ENCODE measurements around the gene ERAS. TPM values are rescaled to one million over a fixed set of nuclear protein-coding genes. Genes with fewer than 3 reads are reported as not detected.

Gene ERAS
- total RNA-seq, 1 donor from 2014 or later, result 0.36 TPM

Other genes with a start within 250 kb of the ERAS start
- gene WDR13, start 229.0 kb upstream of the ERAS start, total RNA-seq, result 124 TPM
- gene WAS, start 142.7 kb upstream of the ERAS start, total RNA-seq, result 14.4 TPM
- gene SUV39H1, start 129.8 kb upstream of the ERAS start, total RNA-seq, result 5.3 TPM
- not detected for gene GLOD5, start 64.8 kb upstream of the ERAS start, total RNA-seq
- 0.76 TPM for gene GATA1, start 39.9 kb upstream of the ERAS start, total RNA-seq
- gene HDAC6, start 24.4 kb upstream of the ERAS start, total RNA-seq, result 106 TPM
- 0.67 TPM for gene PCSK1N, start 9.1 kb downstream of the ERAS start, total RNA-seq
- gene TIMM17B, start 71.3 kb downstream of the ERAS start, total RNA-seq, result 28.0 TPM
- gene PQBP1, start 71.4 kb downstream of the ERAS start, total RNA-seq, result 51.2 TPM
- gene SLC35A2, start 85.1 kb downstream of the ERAS start, total RNA-seq, result 19.2 TPM
- gene PIM2, start 92.5 kb downstream of the ERAS start, total RNA-seq, result 10.8 TPM
- 50.5 TPM for gene OTUD5, start 131.1 kb downstream of the ERAS start, total RNA-seq
- gene KCND1, start 145.3 kb downstream of the ERAS start, total RNA-seq, result 2.5 TPM
- gene GRIPAP1, start 175.8 kb downstream of the ERAS start, total RNA-seq, result 53.5 TPM
- 69.0 TPM for gene TFE3, start 216.8 kb downstream of the ERAS start, total RNA-seq
- 7.9 TPM for gene CCDC120, start 232.5 kb downstream of the ERAS start, total RNA-seq
- gene PRAF2, start 247.5 kb downstream of the ERAS start, total RNA-seq, result 29.6 TPM